Activated CD8-positive, alpha-beta memory T cell treated with anti-CD3 and anti-CD28 coated beads for 24 hours (primary cell): ENCODE data around the gene EFNA4.
"Not testable (repeated sequence)": the region's sequence is repeated elsewhere in the genome, so short reads cannot be mapped to it uniquely, and the experiment has no call there.

ENCODE experiments used
- DNase-seq: peaks from one replicate; pipeline ENCODE4 v3.0.0-alpha.2; 2020

The EFNA4 gene

GRCh38 chr1:155091071-155092051 lies 27.8 kb downstream of the EFNA4 start:
- DNase-seq = peak; percentile 95

- DNase-seq = no peak
These were observed 28.6 kb downstream of the EFNA4 start for GRCh38 chr1:155092131-155092530.

GRCh38 chr1:155092641-155093040 lies 29.1 kb downstream of the EFNA4 start:
- no peak for DNase-seq

- no peak for DNase-seq
These were observed 30.5 kb downstream of the EFNA4 start for GRCh38 chr1:155093911-155094621.

GRCh38 chr1:155094622-155094948 lies 31.0 kb downstream of the EFNA4 start:
- no peak for DNase-seq

GRCh38 chr1:155099331-155099730 lies 35.8 kb downstream of the EFNA4 start:
- DNase-seq = no peak

- DNase-seq = no peak
These were observed 39.8 kb downstream of the EFNA4 start for GRCh38 chr1:155103325-155103724.

GRCh38 chr1:155104605-155105534 lies 41.3 kb downstream of the EFNA4 start:
- no peak for DNase-seq

GRCh38 chr1:155105604-155106011 lies 42.1 kb downstream of the EFNA4 start:
- DNase-seq = no peak

GRCh38 chr1:155106862-155107261 lies 43.3 kb downstream of the EFNA4 start:
- no peak for DNase-seq

GRCh38 chr1:155107309-155108264 lies 44.0 kb downstream of the EFNA4 start:
- DNase-seq = no peak

GRCh38 chr1:155108296-155108695 lies 44.8 kb downstream of the EFNA4 start:
- no peak for DNase-seq

- no peak for DNase-seq
These were observed 46.8 kb downstream of the EFNA4 start for GRCh38 chr1:155110381-155110780.

- DNase-seq = no peak
These were observed 47.3 kb downstream of the EFNA4 start for GRCh38 chr1:155110826-155111225.

- DNase-seq = no peak
These were observed 50.0 kb downstream of the EFNA4 start for GRCh38 chr1:155113450-155113980.

- DNase-seq = no peak
These were observed 52.7 kb downstream of the EFNA4 start for GRCh38 chr1:155116113-155116764.

GRCh38 chr1:155117610-155118009 lies 54.1 kb downstream of the EFNA4 start:
- no peak for DNase-seq

GRCh38 chr1:155118090-155118489 lies 54.5 kb downstream of the EFNA4 start:
- not testable (repeated sequence) for DNase-seq
